GM10266 (cell line): ENCODE data around the gene SPOCD1.

Experiments used
- DNase-seq: peaks from one replicate; pipeline ENCODE4 v3.0.0; 2012; ENCODE audit errors: extremely low spot score
- TF ChIP-seq, protein P1 (sequence below): IDR thresholded peaks from 2 replicates; pipeline ENCODE4 v1.5.1; 2012; ENCODE audit warnings: mild to moderate bottlenecking, low read depth; ENCODE audit not compliant: control insufficient read depth, insufficient read depth; ENCODE audit errors: missing control alignments

The SPOCD1 gene

DNA sequence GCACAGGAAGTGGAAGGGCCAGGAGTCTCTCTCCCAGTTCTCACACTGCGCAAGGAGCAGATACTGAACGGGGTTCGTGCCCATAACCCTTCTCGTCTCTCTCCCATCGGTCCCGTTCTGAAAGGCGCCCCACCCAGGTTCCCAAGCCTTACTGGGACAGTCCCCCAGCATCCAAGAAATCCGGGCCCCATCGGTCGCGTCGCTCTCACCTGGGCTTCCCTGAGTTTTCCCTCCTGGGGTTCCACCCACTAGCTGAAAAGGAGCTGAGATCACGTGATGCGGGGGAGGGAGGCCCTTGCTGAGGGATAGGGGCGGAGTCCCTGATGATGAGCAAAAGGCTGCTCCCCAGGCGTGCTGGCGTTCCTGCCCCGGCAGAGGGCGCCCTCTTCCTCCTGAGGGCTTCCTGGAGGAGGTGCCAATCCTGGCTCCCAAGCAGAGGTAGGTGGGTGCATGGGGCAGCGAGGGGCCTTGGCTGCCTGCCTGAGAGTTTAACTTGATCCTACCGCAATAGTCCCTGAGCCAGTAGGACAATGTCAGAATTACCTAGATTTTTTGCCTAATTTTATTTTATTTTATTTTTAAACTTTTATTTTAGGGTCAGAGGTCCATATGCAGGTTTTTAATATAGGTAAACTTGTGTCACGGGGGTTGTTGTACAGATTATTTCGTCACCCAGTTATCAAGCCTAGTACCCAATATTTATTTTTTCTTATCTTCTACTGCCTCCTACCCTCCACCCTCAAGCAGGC lies at the start of gene SPOCD1:
Gene SPOCD1 (minus strand): TSS at position 271 of the 749 bp plus-strand sequence. CDS start 689 bp downstream, outside the sequence.
- TF ChIP-seq, protein P1, sequence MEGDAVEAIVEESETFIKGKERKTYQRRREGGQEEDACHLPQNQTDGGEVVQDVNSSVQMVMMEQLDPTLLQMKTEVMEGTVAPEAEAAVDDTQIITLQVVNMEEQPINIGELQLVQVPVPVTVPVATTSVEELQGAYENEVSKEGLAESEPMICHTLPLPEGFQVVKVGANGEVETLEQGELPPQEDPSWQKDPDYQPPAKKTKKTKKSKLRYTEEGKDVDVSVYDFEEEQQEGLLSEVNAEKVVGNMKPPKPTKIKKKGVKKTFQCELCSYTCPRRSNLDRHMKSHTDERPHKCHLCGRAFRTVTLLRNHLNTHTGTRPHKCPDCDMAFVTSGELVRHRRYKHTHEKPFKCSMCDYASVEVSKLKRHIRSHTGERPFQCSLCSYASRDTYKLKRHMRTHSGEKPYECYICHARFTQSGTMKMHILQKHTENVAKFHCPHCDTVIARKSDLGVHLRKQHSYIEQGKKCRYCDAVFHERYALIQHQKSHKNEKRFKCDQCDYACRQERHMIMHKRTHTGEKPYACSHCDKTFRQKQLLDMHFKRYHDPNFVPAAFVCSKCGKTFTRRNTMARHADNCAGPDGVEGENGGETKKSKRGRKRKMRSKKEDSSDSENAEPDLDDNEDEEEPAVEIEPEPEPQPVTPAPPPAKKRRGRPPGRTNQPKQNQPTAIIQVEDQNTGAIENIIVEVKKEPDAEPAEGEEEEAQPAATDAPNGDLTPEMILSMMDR: peak; percentile 84
- DNase-seq: peak; percentile 81

DNA sequence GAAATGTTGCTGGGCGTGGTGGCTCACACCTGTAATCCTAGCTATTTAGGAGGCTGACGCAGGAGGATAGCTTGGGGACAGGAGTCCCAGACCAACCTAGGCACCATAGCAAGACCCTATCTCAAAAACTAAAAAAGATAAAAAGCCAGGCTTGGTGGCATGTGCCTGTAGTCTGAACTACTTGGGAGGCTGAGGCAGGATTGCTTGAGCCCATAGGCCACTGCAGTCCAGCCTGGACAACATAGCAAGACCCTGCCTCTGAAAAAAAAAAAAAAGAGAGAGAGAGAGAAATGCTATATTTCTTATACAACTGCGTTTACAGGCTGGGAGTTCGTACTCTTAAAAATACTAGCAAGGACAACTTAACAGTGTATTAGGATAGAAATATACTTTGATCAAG lies 46.2 kb upstream of the SPOCD1 start:
- TF ChIP-seq, protein P1: no peak

DNA sequence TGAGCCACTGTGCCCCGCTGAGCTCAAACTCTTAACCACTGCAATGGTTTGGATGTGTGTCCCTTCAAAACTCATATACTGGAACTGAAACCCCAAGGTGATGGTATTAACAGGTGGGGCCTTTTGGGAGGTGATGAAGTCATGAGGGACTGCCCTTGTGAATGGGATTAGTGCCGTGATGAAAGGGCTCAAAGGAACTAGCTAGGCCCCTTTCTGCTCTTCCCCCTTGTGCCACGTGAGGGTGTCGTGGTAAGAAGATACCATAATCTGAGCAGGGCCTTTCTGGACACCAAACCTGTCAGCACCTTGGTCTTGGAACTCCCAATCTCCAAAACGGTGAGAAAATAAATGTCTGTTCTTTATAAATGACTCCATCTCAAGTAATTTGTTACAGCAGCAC lies 45.5 kb upstream of the SPOCD1 start:
- DNase-seq: no peak
- TF ChIP-seq, protein P1: peak; percentile 39

More for the DNA sequence above, 46.2 kb upstream of the SPOCD1 start:
- no peak for DNase-seq

DNA sequence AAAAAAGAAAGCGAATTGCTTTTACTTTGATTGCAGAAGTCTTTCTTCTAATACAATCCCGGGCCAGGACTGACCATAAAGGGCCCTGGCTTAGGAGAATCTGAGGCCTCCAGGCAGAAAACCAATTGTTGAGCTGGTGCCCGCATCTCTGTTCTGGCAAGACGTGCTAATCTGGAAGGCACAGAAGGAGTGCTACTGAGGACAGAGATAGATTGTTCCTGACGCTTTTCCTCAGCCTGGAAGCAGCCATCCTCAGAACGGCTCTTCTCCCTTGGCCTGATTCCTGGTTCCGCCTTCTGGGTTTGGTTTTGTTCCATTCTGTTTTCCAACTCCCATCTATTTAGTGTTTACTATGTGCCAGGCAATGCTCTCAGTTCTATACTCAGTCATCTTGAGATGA lies 44.8 kb upstream of the SPOCD1 start:
- TF ChIP-seq, protein P1: no peak
- DNase-seq: no peak

DNA sequence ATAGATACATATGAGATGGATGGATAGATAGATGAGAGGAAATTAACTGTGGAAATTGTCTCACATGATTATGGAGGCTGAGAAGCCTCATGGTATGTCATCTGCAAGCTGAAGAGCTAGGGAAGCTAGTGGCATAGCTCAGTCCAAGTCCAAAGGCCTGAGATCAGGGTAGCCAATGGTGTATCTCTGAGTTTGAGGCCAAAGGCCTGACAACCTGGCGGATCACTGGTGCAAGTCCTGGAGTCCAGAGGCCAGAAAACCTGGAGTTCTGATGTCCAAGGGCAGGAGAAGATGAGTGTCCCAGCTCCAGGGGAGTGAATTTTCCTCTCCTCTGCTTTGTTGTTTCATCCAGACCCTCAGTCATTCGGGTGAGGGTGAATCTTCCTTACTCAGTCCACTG lies 43.9 kb upstream of the SPOCD1 start:
- TF ChIP-seq, protein P1: no peak
- no peak for DNase-seq

DNA sequence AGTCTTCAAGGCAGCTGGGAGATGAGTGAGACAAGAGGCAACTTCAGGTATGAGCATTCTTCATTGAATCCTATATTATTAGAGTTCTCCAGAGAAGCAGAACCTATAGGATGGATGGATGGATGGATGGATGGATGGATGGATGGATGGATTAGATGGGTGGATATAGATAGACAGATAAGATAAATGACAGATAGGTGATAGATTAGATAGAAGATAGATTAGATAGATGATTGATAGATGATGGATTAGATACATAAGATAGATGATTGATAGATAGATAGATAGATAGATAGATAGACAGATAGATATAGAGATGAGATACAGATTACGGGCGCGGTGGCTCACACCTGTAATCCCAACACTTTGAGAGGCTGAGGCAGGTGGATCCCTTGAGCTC lies 43.2 kb upstream of the SPOCD1 start:
- TF ChIP-seq, protein P1: no peak
- no peak for DNase-seq

DNA sequence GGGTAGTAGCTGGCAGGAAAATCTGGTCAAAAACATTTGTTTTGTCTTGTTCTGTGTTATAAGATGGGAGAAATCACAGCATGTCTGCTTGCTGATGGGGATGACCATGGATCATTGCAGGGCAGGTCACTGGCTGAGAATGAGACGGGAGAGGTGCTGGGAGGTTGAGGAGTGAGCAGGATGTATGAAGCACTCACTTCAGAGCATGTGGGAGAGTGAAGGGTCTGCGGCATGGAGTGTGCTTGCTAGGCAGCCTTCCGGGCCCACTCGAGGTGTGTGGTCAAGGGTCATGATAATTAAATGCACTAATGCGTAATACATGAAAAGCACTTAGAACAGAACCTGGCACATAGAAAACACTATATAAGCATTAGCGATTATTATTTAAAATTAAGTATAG lies 42.0 kb upstream of the SPOCD1 start:
- TF ChIP-seq, protein P1: no peak

More for the DNA sequence above, 42.0 kb upstream of the SPOCD1 start:
- DNase-seq: no peak
